SK-N-SH treated with all-trans-retinoic acid at 6 μM for 48 hours (cell line): Measurements from ENCODE around the gene RNFT1.

Experiments used
- ARNTL ChIP-seq: fragments of 450-650 bp; formaldehyde crosslinking; IDR thresholded peaks from 2 replicates; pipeline ENCODE4 v1.5.0; 2020; ENCODE audit warnings: low read depth, mild to moderate bottlenecking, moderate library complexity, borderline replicate concordance
- CREB5 ChIP-seq: fragments of 250-450 bp; sonication (Bioruptor Pico); IDR thresholded peaks from 2 replicates; pipeline ENCODE4 v1.5.1; 2020; ENCODE audit warnings: low read depth, mild to moderate bottlenecking, moderate library complexity
- CSDC2 ChIP-seq: fragments of 250-450 bp; sonication (Bioruptor Pico); IDR thresholded peaks from 2 replicates; pipeline ENCODE4 v1.5.0; 2020; ENCODE audit warnings: mild to moderate bottlenecking, moderate library complexity
- PATZ1 ChIP-seq: fragments of 250-450 bp; sonication (Bioruptor Pico); IDR thresholded peaks from 2 replicates; pipeline ENCODE4 v1.8.0; 2020; ENCODE audit warnings: mild to moderate bottlenecking, moderate library complexity, borderline replicate concordance
- PPARA ChIP-seq: fragments of 250-450 bp; sonication (Bioruptor Pico); IDR thresholded peaks from 2 replicates; pipeline ENCODE4 v1.5.0; 2020; ENCODE audit warnings: mild to moderate bottlenecking, borderline replicate concordance
- TCF4 ChIP-seq: fragments of 250-450 bp; sonication (Bioruptor Pico); IDR thresholded peaks from 2 replicates; pipeline ENCODE4 v1.8.0; 2021; ENCODE audit warnings: mild to moderate bottlenecking, moderate library complexity, borderline replicate concordance
- ZFP30 ChIP-seq: fragments of 450-650 bp; formaldehyde crosslinking; IDR thresholded peaks from 2 replicates; pipeline ENCODE4 v1.5.0; 2022; ENCODE audit warnings: mild to moderate bottlenecking, moderate library complexity
- ZNF8 ChIP-seq: fragments of 450-650 bp; formaldehyde crosslinking; IDR thresholded peaks from 2 replicates; pipeline ENCODE4 v1.5.0; 2020; ENCODE audit warnings: mild to moderate bottlenecking, moderate library complexity

- no peak for TF ChIP-seq ZFP30
- TF ChIP-seq ARNTL = no peak
- no peak for TF ChIP-seq TCF4 (CRISPR knock-in tag)
- TF ChIP-seq PATZ1 = no peak
- TF ChIP-seq ZNF8 (CRISPR knock-in tag) = no peak
- TF ChIP-seq PPARA (CRISPR knock-in tag) = no peak
- no peak for TF ChIP-seq CREB5 (CRISPR knock-in tag)
- no peak for TF ChIP-seq CSDC2
Measured at GRCh38 chr17:59972778-59973177, 8.2 kb upstream of the RNFT1 start.
